K562 (cell line): Measurements from ENCODE around the gene TOR1A. TPM values are rescaled to one million over a fixed set of nuclear protein-coding genes. Genes with fewer than 3 reads are reported as not detected.

Source experiments
- BCL6 ChIP-seq: fragments of 250-450 bp; sonication (Bioruptor Pico); IDR thresholded peaks from 2 replicates; pipeline ENCODE4 v1.4.0; 2020
- ELF2 ChIP-seq: fragments of 250-450 bp; sonication (Bioruptor Pico); IDR thresholded peaks from 2 replicates; pipeline ENCODE4 v1.5.0; 2021; ENCODE audit warnings: mild to moderate bottlenecking
- HDAC3 ChIP-seq: fragments of 450-650 bp; IDR thresholded peaks from 2 replicates; pipeline ENCODE4 v1.6.1; 2018; ENCODE audit warnings: borderline replicate concordance, mild to moderate bottlenecking, moderate library complexity; ENCODE audit not compliant: partially characterized antibody
- NFYB ChIP-seq: IDR thresholded peaks from 2 replicates; pipeline ENCODE4 v1.6.1; 2011; ENCODE audit warnings: mild to moderate bottlenecking, moderate library complexity; ENCODE audit not compliant: insufficient read length; ENCODE audit errors: extremely low read depth
- PHB ChIP-seq: fragments of 250-450 bp; sonication (Bioruptor Pico); IDR thresholded peaks from 2 replicates; pipeline ENCODE4 v1.5.0; 2021
- POLR2A ChIP-seq: fragments of 450-650 bp; conservative IDR thresholded peaks from 2 replicates; pipeline ENCODE4 v1.6.1; 2016
- POLR2AphosphoS2 ChIP-seq: IDR thresholded peaks from 2 replicates; pipeline ENCODE4 v1.6.1; 2012; ENCODE audit warnings: low read length, improper control_type of control experiment
- RAD21 ChIP-seq, 2 experiments: fragments of 250-450 bp in 1 of 2; fragments of 450-650 bp in 1 of 2; sonication (Bioruptor Pico) in 1 of 2; formaldehyde crosslinking in 1 of 2; IDR thresholded peaks in 1 of 2; conservative IDR thresholded peaks in 1 of 2; 2 replicates each; pipeline versions ENCODE4 v1.4.0 to v1.8.0; 2020 to 2022; ENCODE audit warnings: mild to moderate bottlenecking in 2 of 2, moderate library complexity in 1 of 2
- RBM34 ChIP-seq: fragments of 200-400 bp; formaldehyde crosslinking; IDR thresholded peaks from 2 replicates; pipeline ENCODE4 v1.6.1; 2018; ENCODE audit warnings: low read length, borderline replicate concordance; ENCODE audit not compliant: insufficient read depth
- SLC30A9 ChIP-seq: fragments of 250-450 bp; sonication (Bioruptor Pico); IDR thresholded peaks from 2 replicates; pipeline ENCODE4 v1.8.0; 2022; ENCODE audit warnings: mild to moderate bottlenecking, moderate library complexity
- THRAP3 ChIP-seq: fragments of 450-650 bp; IDR thresholded peaks from 2 replicates; pipeline ENCODE4 v1.6.1; 2016; ENCODE audit warnings: mild to moderate bottlenecking, inconsistent platforms, borderline replicate concordance
- ZNF263 ChIP-seq: sonication (generic); formaldehyde crosslinking; IDR thresholded peaks from 2 replicates; pipeline ENCODE4 v1.8.0; 2022; ENCODE audit warnings: mild to moderate bottlenecking, missing genetic modification reagents, borderline replicate concordance
- polyA plus RNA-seq, 8 experiments: library from polyadenylated mRNA; depleted of rRNA in 4 of 8; stranded (reverse) in 5 of 8; unstranded in 3 of 8; fragments of >200 nt; fragmentation: Nextera tagmentation in 2 of 8; fragmentation: Illumina TruSeq in 1 of 8; extraction: Ambion mirVana in 2 of 8; extraction: Trizol in 1 of 8; gene quantifications; 2 replicates each; pipeline versions ENCODE4 v1.2.1 to v1.2.3, GENCODE V29; 2011 to 2014; ENCODE audit warnings: inconsistent platforms in 1 of 8, missing spikeins in 1 of 8
- total RNA-seq, 7 experiments: library from RNA; depleted of rRNA in 6 of 7; stranded (reverse); fragments of >200 nt in 6 of 7; fragmentation: Illumina TruSeq in 2 of 7; extraction: Trizol in 2 of 7; gene quantifications; 2 replicates each; pipeline versions ENCODE4 v1.2.1 to v1.2.3, GENCODE V29; 2011 to 2021; ENCODE audit warnings: low replicate concordance in 1 of 7
- TF ChIP-seq, protein P1 (sequence below): fragments of 200-600 bp; sonication (generic); IDR thresholded peaks from one replicate; pipeline ENCODE4 v1.6.1; 2012; ENCODE audit warnings: mild to moderate bottlenecking, low read depth, low read length, inconsistent platforms

The TOR1A gene
- total and polyA plus RNA-seq, 9 of the 15 experiments (the other 6 are each of a cell fraction or from before 2014, with no cell fraction given), result 4.5 to 85.8 (median 51.3) TPM

DNA sequence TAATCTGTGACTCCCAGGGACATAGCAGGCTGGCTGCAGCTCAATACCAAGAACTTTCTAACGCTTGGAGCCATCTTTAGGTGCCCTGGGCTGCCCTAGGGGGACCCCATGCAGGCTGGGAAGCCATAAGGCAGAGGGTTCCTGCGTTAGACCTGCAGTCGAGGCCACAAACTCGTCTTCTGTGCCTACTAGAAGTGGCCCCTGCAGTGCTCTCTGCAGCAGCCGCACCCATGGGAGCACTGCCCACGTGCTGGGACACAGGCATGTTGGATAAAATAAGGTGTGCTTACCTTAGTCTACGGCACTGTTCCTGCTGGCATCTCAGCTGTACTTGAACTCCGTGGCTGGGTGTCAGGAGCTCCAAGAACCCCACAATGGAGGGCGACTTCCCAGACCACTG is 11.6 kb downstream of the TOR1A start (continued):
- TF ChIP-seq, protein P1, sequence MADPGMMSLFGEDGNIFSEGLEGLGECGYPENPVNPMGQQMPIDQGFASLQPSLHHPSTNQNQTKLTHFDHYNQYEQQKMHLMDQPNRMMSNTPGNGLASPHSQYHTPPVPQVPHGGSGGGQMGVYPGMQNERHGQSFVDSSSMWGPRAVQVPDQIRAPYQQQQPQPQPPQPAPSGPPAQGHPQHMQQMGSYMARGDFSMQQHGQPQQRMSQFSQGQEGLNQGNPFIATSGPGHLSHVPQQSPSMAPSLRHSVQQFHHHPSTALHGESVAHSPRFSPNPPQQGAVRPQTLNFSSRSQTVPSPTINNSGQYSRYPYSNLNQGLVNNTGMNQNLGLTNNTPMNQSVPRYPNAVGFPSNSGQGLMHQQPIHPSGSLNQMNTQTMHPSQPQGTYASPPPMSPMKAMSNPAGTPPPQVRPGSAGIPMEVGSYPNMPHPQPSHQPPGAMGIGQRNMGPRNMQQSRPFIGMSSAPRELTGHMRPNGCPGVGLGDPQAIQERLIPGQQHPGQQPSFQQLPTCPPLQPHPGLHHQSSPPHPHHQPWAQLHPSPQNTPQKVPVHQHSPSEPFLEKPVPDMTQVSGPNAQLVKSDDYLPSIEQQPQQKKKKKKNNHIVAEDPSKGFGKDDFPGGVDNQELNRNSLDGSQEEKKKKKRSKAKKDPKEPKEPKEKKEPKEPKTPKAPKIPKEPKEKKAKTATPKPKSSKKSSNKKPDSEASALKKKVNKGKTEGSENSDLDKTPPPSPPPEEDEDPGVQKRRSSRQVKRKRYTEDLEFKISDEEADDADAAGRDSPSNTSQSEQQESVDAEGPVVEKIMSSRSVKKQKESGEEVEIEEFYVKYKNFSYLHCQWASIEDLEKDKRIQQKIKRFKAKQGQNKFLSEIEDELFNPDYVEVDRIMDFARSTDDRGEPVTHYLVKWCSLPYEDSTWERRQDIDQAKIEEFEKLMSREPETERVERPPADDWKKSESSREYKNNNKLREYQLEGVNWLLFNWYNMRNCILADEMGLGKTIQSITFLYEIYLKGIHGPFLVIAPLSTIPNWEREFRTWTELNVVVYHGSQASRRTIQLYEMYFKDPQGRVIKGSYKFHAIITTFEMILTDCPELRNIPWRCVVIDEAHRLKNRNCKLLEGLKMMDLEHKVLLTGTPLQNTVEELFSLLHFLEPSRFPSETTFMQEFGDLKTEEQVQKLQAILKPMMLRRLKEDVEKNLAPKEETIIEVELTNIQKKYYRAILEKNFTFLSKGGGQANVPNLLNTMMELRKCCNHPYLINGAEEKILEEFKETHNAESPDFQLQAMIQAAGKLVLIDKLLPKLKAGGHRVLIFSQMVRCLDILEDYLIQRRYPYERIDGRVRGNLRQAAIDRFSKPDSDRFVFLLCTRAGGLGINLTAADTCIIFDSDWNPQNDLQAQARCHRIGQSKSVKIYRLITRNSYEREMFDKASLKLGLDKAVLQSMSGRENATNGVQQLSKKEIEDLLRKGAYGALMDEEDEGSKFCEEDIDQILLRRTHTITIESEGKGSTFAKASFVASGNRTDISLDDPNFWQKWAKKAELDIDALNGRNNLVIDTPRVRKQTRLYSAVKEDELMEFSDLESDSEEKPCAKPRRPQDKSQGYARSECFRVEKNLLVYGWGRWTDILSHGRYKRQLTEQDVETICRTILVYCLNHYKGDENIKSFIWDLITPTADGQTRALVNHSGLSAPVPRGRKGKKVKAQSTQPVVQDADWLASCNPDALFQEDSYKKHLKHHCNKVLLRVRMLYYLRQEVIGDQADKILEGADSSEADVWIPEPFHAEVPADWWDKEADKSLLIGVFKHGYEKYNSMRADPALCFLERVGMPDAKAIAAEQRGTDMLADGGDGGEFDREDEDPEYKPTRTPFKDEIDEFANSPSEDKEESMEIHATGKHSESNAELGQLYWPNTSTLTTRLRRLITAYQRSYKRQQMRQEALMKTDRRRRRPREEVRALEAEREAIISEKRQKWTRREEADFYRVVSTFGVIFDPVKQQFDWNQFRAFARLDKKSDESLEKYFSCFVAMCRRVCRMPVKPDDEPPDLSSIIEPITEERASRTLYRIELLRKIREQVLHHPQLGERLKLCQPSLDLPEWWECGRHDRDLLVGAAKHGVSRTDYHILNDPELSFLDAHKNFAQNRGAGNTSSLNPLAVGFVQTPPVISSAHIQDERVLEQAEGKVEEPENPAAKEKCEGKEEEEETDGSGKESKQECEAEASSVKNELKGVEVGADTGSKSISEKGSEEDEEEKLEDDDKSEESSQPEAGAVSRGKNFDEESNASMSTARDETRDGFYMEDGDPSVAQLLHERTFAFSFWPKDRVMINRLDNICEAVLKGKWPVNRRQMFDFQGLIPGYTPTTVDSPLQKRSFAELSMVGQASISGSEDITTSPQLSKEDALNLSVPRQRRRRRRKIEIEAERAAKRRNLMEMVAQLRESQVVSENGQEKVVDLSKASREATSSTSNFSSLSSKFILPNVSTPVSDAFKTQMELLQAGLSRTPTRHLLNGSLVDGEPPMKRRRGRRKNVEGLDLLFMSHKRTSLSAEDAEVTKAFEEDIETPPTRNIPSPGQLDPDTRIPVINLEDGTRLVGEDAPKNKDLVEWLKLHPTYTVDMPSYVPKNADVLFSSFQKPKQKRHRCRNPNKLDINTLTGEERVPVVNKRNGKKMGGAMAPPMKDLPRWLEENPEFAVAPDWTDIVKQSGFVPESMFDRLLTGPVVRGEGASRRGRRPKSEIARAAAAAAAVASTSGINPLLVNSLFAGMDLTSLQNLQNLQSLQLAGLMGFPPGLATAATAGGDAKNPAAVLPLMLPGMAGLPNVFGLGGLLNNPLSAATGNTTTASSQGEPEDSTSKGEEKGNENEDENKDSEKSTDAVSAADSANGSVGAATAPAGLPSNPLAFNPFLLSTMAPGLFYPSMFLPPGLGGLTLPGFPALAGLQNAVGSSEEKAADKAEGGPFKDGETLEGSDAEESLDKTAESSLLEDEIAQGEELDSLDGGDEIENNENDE, result no peak
- TF ChIP-seq PHB, result 0 out of 2 replicates have a peak, but pooled peaks have one; percentile 68
- peak; percentile 77; the same call in 1 of the 2 replicates for TF ChIP-seq POLR2AphosphoS2
- TF ChIP-seq BCL6 (CRISPR knock-in tag), result no peak
- TF ChIP-seq THRAP3, result peak; percentile 51; the same call in 1 of the 2 replicates
- TF ChIP-seq NFYB, result no peak
- TF ChIP-seq POLR2A, result peak; percentile 62
- TF ChIP-seq ELF2, result peak; percentile 67; the same call in 1 of the 2 replicates
- no peak for TF ChIP-seq HDAC3
- peak; percentile 48 for TF ChIP-seq ZNF263
- TF ChIP-seq RAD21 (CRISPR knock-in tag; conservative IDR thresholded peaks at IDR 0.05 in 1 of 2, IDR thresholded peaks at IDR 0.05 in 1 of 2), result 0 out of 4 replicates have a peak, but pooled peaks of 1 of the 2 experiments have one; percentile 8
- TF ChIP-seq SLC30A9, result no peak
- no peak for TF ChIP-seq RBM34
